DMS53 (cell line): Measurements from ENCODE around the gene TRAM2.

Source experiments
- DNase-seq: peaks from one replicate; lab custom pipeline; 2025; lab: John Stamatoyannopoulos, UW

The TRAM2 gene

GRCh38 chr6:52566853-52567279 lies 10.0 kb downstream of the TRAM2 start:
- DNase-seq, result no peak

- DNase-seq, result no peak
These were observed 10.7 kb downstream of the TRAM2 start for GRCh38 chr6:52566201-52566600.

DNA sequence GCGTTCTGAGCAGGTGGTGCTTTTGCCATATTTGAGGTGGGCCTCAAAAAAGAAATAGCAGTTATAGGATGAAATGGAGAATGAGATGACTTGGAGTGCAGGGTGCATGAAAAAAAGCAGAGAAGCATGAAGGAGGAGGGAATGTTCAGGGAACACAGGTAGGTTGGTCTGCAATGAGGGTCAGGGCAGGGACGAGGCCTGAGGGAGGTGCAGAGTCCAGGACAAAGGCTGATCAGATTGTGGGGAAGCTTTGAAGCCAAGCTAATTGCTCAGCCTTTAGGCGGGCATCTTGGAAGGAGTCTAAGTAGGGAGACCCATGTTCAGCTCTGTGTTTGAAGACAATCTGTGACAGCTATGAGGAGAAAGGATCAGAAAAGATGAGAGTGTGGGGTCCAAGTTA lies 12.0 kb downstream of the TRAM2 start:
- no peak for DNase-seq

- DNase-seq, result no peak
These were observed 13.9 kb downstream of the TRAM2 start for GRCh38 chr6:52562911-52563310.

GRCh38 chr6:52560462-52560861 lies 16.4 kb downstream of the TRAM2 start:
- DNase-seq, result peak; percentile 25

DNA sequence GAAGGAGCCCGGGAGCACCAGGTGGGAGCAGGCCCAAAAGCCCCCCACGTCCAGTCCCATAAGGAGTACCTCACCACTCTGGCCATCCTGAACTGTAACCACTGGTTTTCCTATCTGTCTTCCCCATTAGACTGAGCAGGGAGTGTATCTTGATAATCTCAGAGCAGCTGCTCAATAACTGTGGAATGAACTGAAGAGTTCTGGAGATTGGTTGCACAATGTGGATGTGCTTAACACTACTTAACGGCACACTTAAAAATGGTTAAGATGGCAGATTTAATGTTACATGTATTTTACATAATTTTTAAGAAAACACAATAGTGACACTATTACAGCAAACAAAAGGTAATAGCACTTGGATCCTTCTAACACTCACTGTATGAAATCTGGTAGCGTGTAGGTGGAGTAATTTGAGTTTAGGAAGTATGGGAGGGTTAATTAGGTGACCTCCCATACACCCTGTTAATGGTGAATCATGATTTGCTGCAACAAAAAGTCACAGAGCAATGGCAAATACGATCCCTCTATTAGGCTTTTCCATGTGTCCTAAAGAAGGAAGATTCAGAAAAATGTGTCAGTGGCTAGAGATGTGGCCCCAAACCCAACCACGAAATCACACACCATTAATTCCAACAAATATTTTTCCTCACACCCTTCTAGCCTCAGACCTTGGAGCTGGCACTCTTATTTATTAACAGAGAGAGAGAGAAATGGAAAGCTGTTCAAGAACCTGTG lies 18.4 kb downstream of the TRAM2 start:
- DNase-seq, result no peak

- no peak for DNase-seq
These were observed 19.2 kb downstream of the TRAM2 start for GRCh38 chr6:52557389-52558265.

DNA sequence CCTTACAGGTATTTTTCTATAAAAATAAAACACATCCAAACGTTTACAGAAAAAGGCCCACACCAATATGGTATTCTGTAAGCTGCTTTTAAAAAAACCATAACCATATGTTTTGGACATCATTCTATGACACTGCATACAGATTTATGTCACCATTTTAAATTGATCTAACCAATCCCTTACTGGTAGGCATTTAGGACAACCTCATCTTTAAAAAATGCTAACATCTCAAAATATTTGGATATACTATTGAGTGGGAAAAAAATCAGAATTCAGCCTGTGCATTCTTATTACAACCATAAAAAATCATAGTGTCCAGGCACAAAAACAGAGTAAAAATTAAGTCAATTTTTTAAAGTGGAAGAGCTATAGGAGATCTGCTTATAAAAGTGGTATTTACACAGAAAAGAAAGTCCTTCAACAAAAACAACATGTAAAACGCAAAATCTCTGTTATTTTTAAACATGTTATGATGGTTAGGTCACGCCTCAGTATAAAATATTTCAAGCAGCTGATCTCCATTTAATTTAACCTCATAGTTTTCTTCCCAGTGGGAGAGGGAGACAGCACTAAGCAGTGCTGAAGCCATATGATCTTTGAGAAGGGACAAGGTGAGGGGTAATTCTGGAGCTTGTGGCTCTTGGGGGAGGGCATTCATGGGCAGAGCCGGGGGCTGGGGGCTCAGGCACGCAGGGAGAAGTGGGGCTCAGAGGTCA lies 21.2 kb downstream of the TRAM2 start:
- DNase-seq, result no peak

GRCh38 chr6:52554684-52555280 lies 22.1 kb downstream of the TRAM2 start:
- DNase-seq, result no peak

- DNase-seq, result peak; percentile 7
These were observed 23.1 kb downstream of the TRAM2 start for GRCh38 chr6:52553719-52554118.

DNA sequence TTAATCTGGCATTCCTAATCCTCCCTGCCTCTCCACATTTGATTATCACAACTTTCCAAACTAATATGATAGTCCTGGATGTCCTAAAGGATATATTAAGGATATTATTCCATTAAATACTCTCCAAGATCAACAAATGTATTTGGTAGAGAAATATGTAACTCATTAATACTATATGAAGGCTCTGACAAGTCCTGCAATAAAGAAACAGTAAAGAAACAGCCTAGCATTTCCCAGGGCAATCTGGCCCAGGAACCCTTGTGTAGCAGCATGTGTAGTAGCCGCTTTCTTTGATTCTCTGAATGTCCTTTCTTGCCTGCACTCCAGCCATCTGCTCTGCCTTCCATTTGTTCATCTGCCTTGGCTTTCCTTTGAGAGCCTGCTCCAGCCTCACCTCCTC lies 23.7 kb downstream of the TRAM2 start:
- no peak for DNase-seq

DNA sequence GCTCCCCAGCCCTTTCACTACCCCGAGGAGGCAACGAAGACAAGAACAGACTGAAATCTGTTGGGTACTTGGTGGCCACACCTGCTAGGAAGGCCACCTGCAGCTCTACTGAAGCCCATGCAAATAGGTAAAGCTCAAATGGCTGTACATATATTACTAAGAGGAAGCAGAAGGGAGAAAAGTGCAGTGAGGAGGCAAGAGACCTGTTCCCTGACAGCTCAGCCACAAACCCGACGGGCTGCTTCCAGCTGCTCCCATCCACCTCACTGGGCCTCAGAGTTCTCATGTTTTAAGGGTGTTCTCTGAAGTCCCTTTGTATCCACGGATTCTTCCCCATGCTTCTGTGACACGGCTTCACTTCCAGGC lies 24.6 kb downstream of the TRAM2 start:
- peak; percentile 86 for DNase-seq

- peak; percentile 89 for DNase-seq
These were observed 25.2 kb downstream of the TRAM2 start for GRCh38 chr6:52551483-52552277.

- DNase-seq, result peak; percentile 46
These were observed 26.0 kb downstream of the TRAM2 start for GRCh38 chr6:52550870-52551269.

DNA sequence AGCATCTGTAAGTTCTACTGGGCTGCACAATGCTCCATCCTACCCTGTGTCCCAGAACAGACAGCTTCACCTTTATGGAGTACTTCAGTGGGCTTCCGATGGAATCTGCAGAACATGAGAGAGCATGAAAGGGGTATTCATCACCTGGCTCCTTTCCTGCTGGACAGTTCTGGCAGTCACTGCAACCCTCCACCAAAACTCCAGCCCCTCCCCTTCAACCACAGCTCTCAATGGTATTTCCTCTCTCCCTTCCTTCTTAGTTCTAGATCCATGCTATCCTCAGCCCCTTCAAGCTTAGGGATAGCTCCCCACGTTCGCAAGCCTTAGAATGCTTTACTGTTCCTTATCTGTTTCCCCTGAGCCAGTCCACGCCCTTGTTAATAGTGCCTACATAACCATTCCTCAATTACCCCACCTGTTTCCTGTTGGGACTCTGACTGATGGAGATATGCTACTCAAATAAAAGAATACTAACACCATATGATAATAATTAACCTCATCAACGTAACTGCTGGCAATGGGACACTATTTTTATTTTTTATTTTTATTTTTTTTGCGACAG lies 26.8 kb downstream of the TRAM2 start:
- peak; percentile 20 for DNase-seq

DNA sequence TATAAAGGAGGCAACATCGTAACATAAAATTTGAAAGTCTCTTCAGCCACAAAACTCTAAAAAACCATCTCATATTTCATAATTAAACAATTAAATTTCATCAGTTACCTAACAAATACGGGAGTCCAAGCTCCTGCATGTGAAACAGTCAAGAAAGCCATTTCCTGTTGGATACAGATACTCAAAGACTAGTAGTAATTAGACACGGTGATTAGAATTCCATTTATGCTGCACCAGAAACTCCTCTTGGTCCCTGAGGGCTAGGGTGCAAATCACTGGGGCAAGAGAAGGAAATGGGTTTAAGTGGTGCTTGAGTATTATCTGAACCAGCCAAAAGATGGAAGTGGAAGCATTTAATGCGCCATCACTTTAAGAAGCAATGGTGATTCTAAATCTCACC lies 27.4 kb downstream of the TRAM2 start:
- no peak for DNase-seq

DNA sequence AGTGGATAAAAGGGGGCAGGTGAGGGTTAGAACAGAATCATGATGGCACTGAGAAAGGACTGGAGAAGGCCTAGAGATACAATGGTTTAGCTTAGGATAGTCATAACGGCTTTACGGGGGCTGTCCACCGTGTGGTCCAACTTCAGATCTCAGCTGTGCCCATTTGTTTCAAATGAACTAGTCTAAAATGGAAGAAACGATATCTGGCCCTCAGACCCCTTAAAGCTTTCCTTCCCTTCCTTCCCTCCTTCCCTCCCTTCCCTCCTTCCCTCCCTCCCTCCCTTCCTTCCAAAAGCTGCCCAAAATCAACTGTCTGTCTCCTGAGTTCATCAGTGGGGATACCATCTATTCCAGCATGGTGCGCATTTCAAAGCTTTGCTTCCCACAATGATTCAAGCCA lies 27.9 kb downstream of the TRAM2 start:
- no peak for DNase-seq

DNA sequence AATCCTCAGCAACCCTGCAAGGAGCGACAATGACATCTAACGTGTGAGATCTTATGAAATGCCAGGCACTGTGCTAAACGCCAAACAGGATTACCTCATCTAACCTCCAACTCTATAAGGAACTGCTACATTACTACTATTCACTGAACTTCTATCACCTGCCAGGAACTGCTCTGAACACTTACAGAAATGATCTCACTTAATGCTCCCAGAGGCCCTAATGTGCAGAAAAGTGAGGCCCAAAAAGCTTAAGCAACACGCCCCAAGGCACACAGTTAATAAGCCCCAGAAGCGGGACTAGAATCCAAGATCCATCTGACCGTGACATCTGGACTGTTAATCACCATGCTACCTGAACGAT lies 28.5 kb downstream of the TRAM2 start:
- no peak for DNase-seq

- no peak for DNase-seq
These were observed 29.1 kb downstream of the TRAM2 start for GRCh38 chr6:52547647-52548352.

DNA sequence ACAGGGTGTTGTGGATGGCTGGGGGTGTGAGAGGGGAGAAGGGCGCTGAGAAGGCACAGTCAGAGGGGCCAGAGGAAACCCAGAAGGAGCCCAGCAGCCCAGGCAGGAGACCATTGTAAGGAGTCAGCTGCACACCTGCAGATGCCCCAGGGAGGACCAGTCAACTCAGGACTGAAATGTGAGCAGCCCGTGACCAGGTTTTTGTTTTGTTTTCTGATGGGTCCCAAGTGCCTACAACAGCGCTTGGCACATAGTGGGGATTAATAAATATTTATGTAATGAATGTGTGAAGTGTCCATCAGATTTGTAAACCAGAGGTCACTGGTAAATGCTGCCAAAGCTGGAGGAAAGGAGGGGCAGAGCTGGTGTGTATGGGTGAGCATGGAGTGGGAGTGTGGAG lies 30.2 kb downstream of the TRAM2 start:
- DNase-seq, result no peak

- no peak for DNase-seq
These were observed 30.7 kb downstream of the TRAM2 start for GRCh38 chr6:52546192-52546591.
